ENCODE measurements around the gene HDHD5. TPM values are rescaled to one million over a fixed set of nuclear protein-coding genes. Genes with fewer than 3 reads are reported as not detected.

HDHD5 gene
- 10 to 100 TPM; 28.2 to 41.2 (median 35.9) TPM for total RNA-seq
- 37.9 TPM for polyA plus RNA-seq
- long read RNA-seq, donor 1, transcript HDHD5-202 (8 exons, 1,799 nt), result major isoform, 117 of 202 reads
- long read RNA-seq, donor 1, partial matches to known transcripts, result 3 of 202 reads
- long read RNA-seq, donor 1, other reads (novel, unspliced or antisense), result 82 of 202 reads
- long read RNA-seq, donor 2, transcript HDHD5-202 (8 exons, 1,799 nt), result major isoform, 64 of 102 reads
- long read RNA-seq, donor 2, partial matches to known transcripts, result 1 of 102 reads
- long read RNA-seq, donor 2, other reads (novel, unspliced or antisense), result 35 of 102 reads
- long read RNA-seq, donor 3, transcript HDHD5-202 (8 exons, 1,799 nt), result major isoform, 234 of 408 reads
- long read RNA-seq, donor 3, partial matches to known transcripts, result 9 of 408 reads
- long read RNA-seq, donor 3, other reads (novel, unspliced or antisense), result 163 of 408 reads
- long read RNA-seq, donor 4, transcript HDHD5-202 (8 exons, 1,799 nt), result major isoform, 50 of 75 reads
- long read RNA-seq, donor 4, partial matches to known transcripts, result 3 of 75 reads
- long read RNA-seq, donor 4, other reads (novel, unspliced or antisense), result 20 of 75 reads

DNA sequence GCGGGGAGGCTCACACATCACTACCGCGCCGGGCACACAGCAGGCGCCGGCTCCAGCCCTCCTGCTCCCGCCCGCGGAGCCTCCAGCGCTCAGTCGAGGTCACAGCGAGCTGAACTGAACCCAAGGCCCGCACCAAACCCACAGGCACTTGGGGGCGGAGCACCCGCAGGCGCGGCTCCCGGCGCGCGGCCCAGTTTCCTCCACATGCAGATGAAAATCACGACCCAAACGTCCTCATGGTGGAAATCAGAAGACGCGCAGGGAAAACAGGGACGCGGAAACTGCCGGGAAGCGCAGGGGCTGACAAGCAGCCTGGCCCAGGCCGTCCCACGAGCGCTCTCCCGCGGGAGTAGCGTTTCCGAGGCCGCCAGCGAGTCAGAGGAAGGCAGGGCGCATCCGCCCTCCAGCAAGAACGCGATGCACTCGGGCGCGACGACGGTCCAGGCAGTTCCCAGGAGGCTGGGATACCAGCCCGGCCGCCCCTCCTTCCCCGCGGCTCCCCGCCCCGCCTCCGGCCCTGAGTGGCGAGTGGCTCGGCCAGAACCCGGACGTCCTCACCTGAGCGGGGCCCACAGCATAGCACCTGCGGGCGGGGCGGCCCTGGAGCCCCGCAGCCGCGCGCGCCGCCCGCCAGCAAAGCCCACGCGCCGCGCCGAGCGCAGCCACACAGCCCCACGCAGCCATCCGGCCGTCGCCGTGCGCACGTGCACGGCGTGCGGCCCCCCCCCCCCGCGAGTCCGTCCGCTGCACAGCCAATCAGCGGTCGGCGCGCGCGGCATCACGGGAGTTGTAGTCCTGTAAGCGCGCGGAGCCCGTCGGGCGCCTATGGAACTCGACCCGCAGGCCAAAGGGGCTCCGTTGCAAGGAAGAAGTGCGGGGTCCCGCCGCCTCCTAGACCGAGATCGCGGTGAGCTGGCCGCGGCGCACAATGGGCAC lies at the start of gene HDHD5:
HDHD5 (minus strand) TSS at position 710 of the 936 bp plus-strand sequence; CDS start at position 684, 26 bp downstream.
- peak within 1 kb of the TSS; percentile 93 for H3K27ac ChIP-seq (ENCODE audit: low read length)
- WGBS, result under 1% methylated on average over 114 of the region's 114 CpGs
- intact Hi-C loops (cut with DNase I), result no loop called here
- peak; percentile 93 to 98 (median 97) for DNase-seq
- H3K4me3 ChIP-seq (ENCODE audit: low read length), result peak within 1 kb of the TSS; percentile 56
- H3K27me3 ChIP-seq (ENCODE audit: control insufficient read depth, insufficient read depth), result no peaks in the 10 kb centered on the region
- H3K9me3 ChIP-seq (ENCODE audit: control insufficient read depth, low read length), result no peaks in the 10 kb centered on the region
- peaks cover 2% of the 10 kb centered on the region for H3K4me1 ChIP-seq (ENCODE audit: control insufficient read depth, insufficient read depth, low read length)
- peak; percentile 91 to 94 for ATAC-seq

DNA sequence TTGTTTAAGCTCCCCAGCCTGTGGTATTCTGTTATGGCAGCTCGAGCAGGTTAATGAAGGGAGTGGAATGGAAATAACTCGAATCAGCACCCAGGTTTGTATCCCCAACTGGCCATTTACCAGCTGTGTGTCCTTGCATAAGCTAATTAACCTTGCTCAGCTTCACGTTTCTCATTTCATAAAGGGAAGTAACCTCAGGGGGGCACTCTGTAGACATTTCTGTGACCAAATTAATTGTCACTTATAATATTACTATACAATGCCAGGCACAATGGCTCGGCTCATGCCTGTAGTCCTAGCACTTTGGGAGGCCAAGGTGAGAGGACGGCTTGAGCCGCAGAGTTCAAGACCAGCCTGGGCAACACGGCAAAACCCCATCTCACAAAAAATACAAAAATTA lies 46.4 kb upstream of the HDHD5 start:
- WGBS, result 65% methylated on average over 7 of the region's 7 CpGs
- DNase-seq, result no peak

DNA sequence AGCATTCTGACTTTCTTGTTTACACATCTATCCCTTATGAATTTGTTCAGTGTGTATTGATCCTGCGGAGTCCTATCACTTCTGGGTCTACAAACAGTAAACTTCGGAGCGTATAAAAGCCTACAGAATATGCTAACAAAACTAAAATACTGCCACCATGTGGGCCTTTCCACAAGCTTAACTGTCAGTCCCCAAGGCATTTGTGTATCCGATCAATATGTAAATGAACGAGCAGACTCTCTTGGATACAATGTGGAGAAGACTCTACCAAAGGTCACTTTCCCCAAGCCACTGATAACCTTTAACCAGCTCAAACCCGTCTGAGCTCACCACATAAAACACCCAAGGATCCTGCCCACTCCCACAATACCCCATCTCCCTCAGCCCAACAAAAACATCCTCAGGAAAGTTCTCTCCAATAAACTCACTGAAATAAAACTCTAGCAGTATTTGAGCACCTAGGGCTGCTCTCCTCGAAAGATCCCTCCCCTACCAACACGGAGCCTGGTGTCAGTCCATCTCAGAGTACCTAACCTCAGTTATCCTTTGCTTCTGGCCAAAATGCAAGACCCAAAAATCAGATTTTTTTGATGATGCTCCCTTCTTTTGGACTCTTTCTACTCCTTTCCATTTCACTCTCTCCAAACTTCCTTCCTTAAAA lies 42.3 kb upstream of the HDHD5 start:
- intact Hi-C loops (cut with DNase I), result loop anchor here in 1 of 4 donors (10.0 kb wide), 2 partner anchors 127 to 303 kb away; no protein-coding TSS in a partner anchor
- WGBS, result 30% methylated on average over 8 of the region's 8 CpGs
- no peak for DNase-seq
- Histone ChIP-seq H3K4me3 (ENCODE audit: low read length) (no peak overlapping the region), H3K9me3 (ENCODE audit: control insufficient read depth, low read length) (no peaks in the 10 kb centered on the region), H3K27ac (ENCODE audit: low read length) (no peak overlapping the region), H3K27me3 (ENCODE audit: control insufficient read depth, insufficient read depth) (no peaks in the 10 kb centered on the region), H3K4me1 (ENCODE audit: control insufficient read depth, insufficient read depth, low read length) (no peaks in the 10 kb centered on the region)
- ATAC-seq, result no peak

More for the DNA sequence above, 46.4 kb upstream of the HDHD5 start:
- H3K9me3 ChIP-seq (ENCODE audit: control insufficient read depth, low read length), result no peaks in the 10 kb centered on the region
- H3K27ac ChIP-seq (ENCODE audit: low read length), result no peak overlapping the region
- ATAC-seq, result no peak
- no peaks in the 10 kb centered on the region for H3K4me1 ChIP-seq (ENCODE audit: control insufficient read depth, insufficient read depth, low read length)
- intact Hi-C loops (cut with DNase I), result loop anchor here in 1 of 4 donors (10.0 kb wide), 2 partner anchors 131 to 299 kb away; no protein-coding TSS in a partner anchor
- no peak overlapping the region for H3K4me3 ChIP-seq (ENCODE audit: low read length)
- H3K27me3 ChIP-seq (ENCODE audit: control insufficient read depth, insufficient read depth), result no peaks in the 10 kb centered on the region

DNA sequence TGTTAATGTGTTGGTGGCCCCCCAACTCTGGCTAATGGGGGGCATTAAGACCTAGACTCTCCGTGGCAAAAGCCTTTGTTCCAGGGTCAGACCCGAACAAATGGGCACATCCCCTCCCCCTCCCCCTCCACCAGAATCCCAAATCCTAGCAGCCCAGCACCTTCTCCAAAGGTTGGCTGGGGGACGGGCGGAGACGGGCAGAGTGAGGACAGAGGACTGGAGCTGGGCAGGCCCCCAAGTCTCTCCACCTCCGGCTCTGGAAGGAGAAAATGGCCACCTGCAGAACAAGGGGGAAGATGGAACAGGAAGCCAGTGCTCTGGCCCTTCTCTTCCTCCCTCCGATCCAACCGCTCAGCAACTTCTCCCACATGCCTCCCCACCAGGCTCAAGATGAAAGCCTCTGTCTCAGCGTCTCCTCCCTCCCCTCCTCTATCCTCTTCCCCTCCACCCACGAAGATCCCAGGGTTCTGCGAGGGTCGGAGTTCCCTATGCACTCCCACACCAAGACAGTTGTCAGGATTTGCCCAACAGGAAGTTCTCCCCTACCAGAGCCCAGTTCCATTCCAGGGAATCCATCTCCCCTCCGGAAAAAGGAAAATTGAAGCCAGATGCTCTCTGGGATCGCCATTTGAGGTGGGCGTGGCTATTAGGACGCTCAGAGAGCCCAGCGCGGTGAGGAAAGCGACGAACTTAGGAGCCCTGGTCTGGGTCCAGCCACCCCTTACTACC lies 40.1 kb upstream of the HDHD5 start:
- H3K4me3 ChIP-seq (ENCODE audit: low read length), result peak overlapping the region; percentile 48
- 17% methylated on average over 20 of the region's 20 CpGs for whole genome bisulfite sequencing
- H3K9me3 ChIP-seq (ENCODE audit: control insufficient read depth, low read length), result no peaks in the 10 kb centered on the region
- ATAC-seq (peak; percentile 70 to 83), DNase-seq (peak; percentile 61 to 76 (median 67))
- no peaks in the 10 kb centered on the region for H3K4me1 ChIP-seq (ENCODE audit: control insufficient read depth, insufficient read depth, low read length)
- peak overlapping the region; percentile 87 for H3K27ac ChIP-seq (ENCODE audit: low read length)
- intact Hi-C loops (cut with DNase I), result no loop called here
- no peaks in the 10 kb centered on the region for H3K27me3 ChIP-seq (ENCODE audit: control insufficient read depth, insufficient read depth)

DNA sequence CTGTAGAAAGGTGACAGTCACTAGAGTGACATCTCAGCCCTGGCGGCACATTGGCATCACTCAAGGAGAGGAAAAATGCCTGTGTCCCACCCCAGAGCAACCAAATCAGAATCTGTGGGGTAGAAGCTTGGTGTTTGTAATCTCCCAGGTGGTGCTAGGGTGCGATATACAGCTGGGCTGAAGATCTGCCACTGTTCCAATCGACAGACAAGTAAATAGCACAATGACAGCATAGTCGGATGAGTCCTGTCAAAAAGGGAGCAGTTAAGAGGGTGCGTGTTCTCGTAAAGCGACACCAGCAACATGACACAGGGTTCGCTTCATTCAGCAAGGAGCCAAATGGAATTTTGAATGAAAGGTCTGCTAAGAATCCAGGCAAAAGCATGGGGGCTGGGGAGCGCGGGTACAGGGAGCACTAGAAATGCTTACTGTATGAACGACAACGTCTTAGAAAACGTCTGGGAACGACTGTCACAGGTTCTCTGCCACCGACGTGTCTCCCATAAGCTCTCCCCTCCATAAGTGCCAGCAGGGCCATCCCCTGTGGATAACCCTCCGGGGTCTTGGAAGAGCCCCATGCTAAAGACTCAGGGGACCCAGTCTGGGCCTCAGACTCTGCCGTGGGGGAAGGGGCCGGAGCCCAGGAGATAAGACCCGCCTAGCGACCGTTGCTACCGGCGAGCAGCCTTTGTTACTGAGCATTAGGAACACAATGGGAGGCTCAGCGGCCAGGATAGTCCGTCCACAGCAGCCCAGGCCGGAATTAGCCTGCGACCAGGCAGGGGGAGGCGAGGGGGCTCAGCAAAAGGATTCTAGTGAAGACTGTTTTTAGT lies 39.3 kb upstream of the HDHD5 start:
- peak overlapping the region; percentile 87 for H3K27ac ChIP-seq (ENCODE audit: low read length)
- ATAC-seq, result peak; percentile 82 to 94
- intact Hi-C loops (cut with DNase I), result no loop called here

GRCh38 chr22:17194213-17194612 lies 35.1 kb upstream of the HDHD5 start:
- intact Hi-C loops (cut with DNase I), result no loop called here
- no peak overlapping the region for H3K4me3 ChIP-seq (ENCODE audit: low read length)
- no peak overlapping the region for H3K27ac ChIP-seq (ENCODE audit: low read length)
- H3K9me3 ChIP-seq (ENCODE audit: control insufficient read depth, low read length), result no peaks in the 10 kb centered on the region
- DNase-seq (no peak), ATAC-seq (peak in 1 of 2 donors; percentile 10)
- no peaks in the 10 kb centered on the region for H3K27me3 ChIP-seq (ENCODE audit: control insufficient read depth, insufficient read depth)
- H3K4me1 ChIP-seq (ENCODE audit: control insufficient read depth, insufficient read depth, low read length), result no peaks in the 10 kb centered on the region
- WGBS, result 73% methylated on average over 7 of the region's 7 CpGs

More for the DNA sequence above, 39.3 kb upstream of the HDHD5 start:
- WGBS, result 29% methylated on average over 29 of the region's 29 CpGs
- DNase-seq, result peak; percentile 80 to 89 (median 86)
- Histone ChIP-seq H3K27me3 (ENCODE audit: control insufficient read depth, insufficient read depth) (no peaks in the 10 kb centered on the region), H3K4me3 (ENCODE audit: low read length) (peak overlapping the region; percentile 48), H3K9me3 (ENCODE audit: control insufficient read depth, low read length) (no peaks in the 10 kb centered on the region), H3K4me1 (ENCODE audit: control insufficient read depth, insufficient read depth, low read length) (no peaks in the 10 kb centered on the region)

- H3K27me3 ChIP-seq (ENCODE audit: control insufficient read depth, insufficient read depth), result no peaks in the 10 kb centered on the region
- WGBS, result 94% methylated on average over 5 of the region's 5 CpGs
Measured at GRCh38 chr22:17192186-17192585, 33.1 kb upstream of the HDHD5 start.

GRCh38 chr22:17191163-17191784 lies 32.2 kb upstream of the HDHD5 start:
- Histone ChIP-seq H3K4me1 (ENCODE audit: control insufficient read depth, insufficient read depth, low read length) (no peaks in the 10 kb centered on the region), H3K9me3 (ENCODE audit: control insufficient read depth, low read length) (no peaks in the 10 kb centered on the region), H3K27ac (ENCODE audit: low read length) (no peak overlapping the region), H3K4me3 (ENCODE audit: low read length) (no peak overlapping the region), H3K27me3 (ENCODE audit: control insufficient read depth, insufficient read depth) (no peaks in the 10 kb centered on the region)
- 83% methylated on average over 12 of the region's 12 CpGs for WGBS
- DNase-seq (no peak), ATAC-seq (no peak)
- intact Hi-C loops (cut with DNase I), result no loop called here

More at GRCh38 chr22:17192186-17192585, 33.1 kb upstream of the HDHD5 start:
- no peak for DNase-seq
- Histone ChIP-seq H3K4me1 (ENCODE audit: control insufficient read depth, insufficient read depth, low read length) (no peaks in the 10 kb centered on the region), H3K9me3 (ENCODE audit: control insufficient read depth, low read length) (no peaks in the 10 kb centered on the region), H3K27ac (ENCODE audit: low read length) (no peak overlapping the region), H3K4me3 (ENCODE audit: low read length) (no peak overlapping the region)
- ATAC-seq, result no peak
- intact Hi-C loops (cut with DNase I), result no loop called here

DNA sequence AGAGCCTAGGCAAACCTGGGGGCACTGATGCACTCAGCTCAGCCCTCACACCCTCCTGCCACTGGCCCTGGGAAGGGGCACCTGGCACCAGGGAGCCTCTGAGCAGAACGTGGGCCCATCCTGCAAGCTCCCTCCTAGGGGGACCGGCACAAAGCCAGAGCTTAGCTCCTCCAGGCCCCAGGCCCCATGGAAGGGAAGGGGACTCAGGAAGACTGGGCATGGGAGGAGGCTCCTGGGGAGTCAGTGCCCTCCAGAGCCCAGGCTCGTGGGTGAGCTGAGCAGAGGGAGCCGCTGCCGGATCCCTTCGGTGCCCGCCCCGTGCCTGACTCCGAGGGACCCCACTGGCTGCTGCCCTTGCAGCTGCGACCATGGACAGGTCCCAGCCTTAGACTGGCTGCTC lies 31.6 kb upstream of the HDHD5 start:
- WGBS, result 85% methylated on average over 10 of the region's 10 CpGs
- DNase-seq, result no peak
- Histone ChIP-seq H3K9me3 (ENCODE audit: control insufficient read depth, low read length) (no peaks in the 10 kb centered on the region), H3K27ac (ENCODE audit: low read length) (no peak overlapping the region), H3K4me1 (ENCODE audit: control insufficient read depth, insufficient read depth, low read length) (no peaks in the 10 kb centered on the region), H3K4me3 (ENCODE audit: low read length) (no peak overlapping the region), H3K27me3 (ENCODE audit: control insufficient read depth, insufficient read depth) (no peaks in the 10 kb centered on the region)
- ATAC-seq, result peak; percentile 22 to 25
- intact Hi-C loops (cut with DNase I), result no loop called here

Measured in right cardiac atrium (tissue), 5 donors.